ENCODE measurements around the gene SH2D5. TPM values are rescaled to one million over a fixed set of nuclear protein-coding genes. Genes with fewer than 3 reads are reported as not detected.

Gene SH2D5
- total RNA-seq, 1 donor from 2014 or later = 0.96 TPM

DNA sequence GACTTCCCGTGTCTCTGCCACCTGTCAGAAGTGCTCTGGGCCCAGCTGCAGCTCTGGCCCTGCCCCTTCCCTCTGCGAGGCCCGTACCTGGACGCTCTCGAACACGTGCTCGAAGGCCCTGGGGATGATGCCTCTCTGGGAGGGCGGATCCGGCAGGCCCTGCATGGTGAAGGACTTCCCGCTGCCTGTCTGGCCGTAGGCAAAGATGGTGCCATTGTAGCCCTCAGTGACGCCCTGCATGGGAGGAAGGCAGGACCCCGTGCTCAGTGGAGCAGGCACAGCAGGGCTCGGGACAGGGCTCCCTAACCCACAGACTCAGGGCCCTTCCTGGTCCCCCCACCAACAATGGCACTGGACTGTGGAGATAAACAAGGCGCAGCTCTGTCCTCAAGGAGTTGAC is 17.1 kb downstream of the SH2D5 start:
- DNase-seq (ENCODE audit: low spot score) = no peak

GRCh38 chr1:20713440-20713839 is 19.1 kb downstream of the SH2D5 start:
- no peak for DNase-seq (ENCODE audit: low spot score)

DNA sequence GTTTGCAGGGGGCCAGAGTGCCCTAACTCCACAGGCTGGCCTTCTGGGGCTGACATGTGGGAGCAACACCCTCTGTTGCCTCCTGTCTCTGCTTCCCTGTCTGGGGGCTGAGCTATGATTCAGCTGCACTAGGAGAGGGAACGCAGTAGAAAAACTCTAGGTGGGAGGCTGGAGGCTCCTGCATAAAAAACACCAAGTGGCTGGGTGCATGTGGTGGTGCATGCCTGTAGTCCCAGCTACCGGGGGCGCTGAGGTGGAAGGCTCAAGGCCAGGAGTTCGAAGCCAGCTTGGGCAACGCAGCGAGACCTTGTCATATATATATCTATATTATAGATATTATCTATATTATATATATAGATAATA is 20.3 kb downstream of the SH2D5 start:
- DNase-seq (ENCODE audit: low spot score) = no peak

- no peak for DNase-seq (ENCODE audit: low spot score)
Observed at GRCh38 chr1:20711285-20712214, 21.0 kb downstream of the SH2D5 start.

- DNase-seq (ENCODE audit: low spot score) = no peak
Observed at GRCh38 chr1:20710469-20711284, 21.8 kb downstream of the SH2D5 start.

- no peak for DNase-seq (ENCODE audit: low spot score)
Observed at GRCh38 chr1:20709868-20710267, 22.6 kb downstream of the SH2D5 start.

- DNase-seq (ENCODE audit: low spot score) = no peak
Observed at GRCh38 chr1:20708891-20709290, 23.6 kb downstream of the SH2D5 start.

- no peak for DNase-seq (ENCODE audit: low spot score)
Observed at GRCh38 chr1:20708057-20708456, 24.4 kb downstream of the SH2D5 start.

DNA sequence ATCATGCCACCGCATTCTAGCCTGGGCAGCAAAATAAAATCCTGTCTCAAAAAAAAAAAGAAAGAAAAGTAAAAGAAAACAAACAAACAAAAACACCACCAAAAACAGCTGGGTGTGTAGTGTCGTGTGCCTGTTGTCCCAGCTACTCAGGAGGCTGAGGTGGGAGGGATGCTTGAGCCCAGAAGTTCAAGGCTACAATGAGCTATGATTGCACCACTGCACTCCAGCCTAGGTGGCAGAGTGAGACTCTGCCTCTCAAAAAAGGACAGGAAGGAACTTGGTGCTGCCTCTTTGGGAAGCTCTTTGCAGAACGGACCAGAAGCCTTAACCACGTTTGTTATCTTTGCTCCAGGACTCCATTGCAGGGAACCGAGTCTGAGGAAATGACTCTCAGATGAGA is 25.7 kb downstream of the SH2D5 start:
- no peak for DNase-seq (ENCODE audit: low spot score)

GRCh38 chr1:20705203-20705755 is 27.2 kb downstream of the SH2D5 start:
- no peak for DNase-seq (ENCODE audit: low spot score)

DNA sequence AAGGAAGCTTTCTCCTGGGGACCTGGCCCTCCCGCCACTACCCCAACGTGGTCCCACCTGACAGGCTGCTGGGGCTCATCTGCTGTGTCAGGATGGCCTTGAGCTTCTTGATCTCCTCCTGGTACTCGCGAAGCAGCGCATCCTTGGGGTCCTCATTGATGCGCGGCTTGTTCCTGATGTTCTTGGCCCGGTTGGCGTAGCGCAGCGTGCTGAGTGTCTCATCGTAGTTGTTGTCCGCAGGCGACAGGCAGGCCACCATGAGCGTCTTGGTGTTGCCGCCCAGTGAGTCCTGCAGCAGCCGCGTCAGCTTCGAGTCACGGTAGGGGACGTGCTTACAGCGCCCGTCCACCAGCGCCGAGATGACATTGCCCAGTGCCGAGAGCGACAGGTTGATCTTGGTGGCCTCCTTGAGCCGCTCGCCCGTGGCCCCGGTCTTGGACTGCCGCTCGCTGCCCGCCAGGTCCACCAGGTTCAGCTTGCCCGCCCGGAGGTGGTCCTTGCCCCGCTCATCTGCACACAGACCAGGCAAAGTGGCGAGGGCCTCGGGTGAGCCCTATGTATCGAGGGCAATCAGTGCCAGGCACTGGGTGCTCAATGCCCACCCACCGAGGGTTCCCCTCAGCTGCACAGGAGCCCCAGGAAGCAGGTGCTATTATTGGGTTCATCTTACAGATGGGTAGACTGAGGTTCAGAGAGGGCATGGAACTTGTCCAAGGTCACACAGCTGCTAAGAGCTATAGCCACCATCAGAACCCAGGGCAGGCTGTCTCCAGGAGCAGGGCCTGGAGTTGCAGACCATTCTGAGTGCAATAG is 27.9 kb downstream of the SH2D5 start:
- DNase-seq (ENCODE audit: low spot score) = no peak

DNA sequence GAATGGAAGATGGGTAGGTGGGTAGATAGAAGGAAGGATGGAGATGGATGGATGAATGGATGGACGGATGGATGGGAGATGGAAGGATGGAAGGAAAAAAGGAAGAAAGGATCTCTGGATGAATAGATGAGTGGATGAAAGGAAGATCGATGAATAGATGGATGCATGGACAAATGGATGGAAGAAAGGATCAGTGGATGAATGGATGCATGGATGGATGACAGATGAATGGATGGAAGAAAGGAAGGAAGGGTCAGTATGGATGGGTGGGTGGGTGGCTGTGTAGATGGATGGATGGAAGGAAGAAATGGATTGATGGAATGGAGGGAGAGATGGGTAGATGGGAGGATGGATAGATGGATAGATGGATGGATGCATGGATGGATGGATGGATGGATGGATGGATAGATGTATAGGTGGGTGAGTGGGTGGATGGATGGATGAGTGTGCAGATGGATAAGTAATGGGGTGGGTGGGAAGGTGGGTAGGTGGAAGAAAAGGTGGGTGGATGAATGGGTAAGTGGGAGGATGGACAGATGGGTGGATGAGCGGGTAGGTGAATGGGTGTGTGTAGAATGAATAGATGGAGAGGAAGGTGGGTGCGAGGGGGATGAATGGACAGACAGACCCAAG is 29.3 kb downstream of the SH2D5 start:
- DNase-seq (ENCODE audit: low spot score) = no peak

GRCh38 chr1:20702416-20702815 is 30.1 kb downstream of the SH2D5 start:
- no peak for DNase-seq (ENCODE audit: low spot score)

- DNase-seq (ENCODE audit: low spot score) = no peak
Observed at GRCh38 chr1:20701847-20702246, 30.7 kb downstream of the SH2D5 start.

DNA sequence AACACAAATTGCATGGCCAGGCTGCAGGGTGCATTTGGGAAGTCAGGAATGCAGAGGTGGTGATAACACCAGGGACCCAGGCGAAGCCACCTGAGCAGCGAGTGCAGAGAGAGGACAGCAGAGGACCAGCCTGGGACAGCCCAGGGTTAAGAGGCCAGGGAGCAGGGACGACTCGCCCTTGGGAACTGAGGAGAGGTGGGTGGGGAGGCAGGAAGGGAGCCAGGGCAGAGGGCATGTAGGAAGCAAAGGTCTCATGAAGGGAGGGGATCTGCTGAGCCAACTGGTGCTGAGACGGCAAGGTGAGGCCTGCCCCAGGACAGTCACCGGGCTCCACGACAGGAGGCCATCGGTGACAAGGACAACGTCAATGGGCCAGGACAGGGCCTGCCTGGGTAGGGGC is 31.1 kb downstream of the SH2D5 start:
- DNase-seq (ENCODE audit: low spot score) = no peak

GRCh38 chr1:20700636-20701215 is 31.8 kb downstream of the SH2D5 start:
- no peak for DNase-seq (ENCODE audit: low spot score)

- peak; percentile 26 for DNase-seq (ENCODE audit: low spot score)
Observed at GRCh38 chr1:20699558-20699957, 32.9 kb downstream of the SH2D5 start.

GRCh38 chr1:20698195-20698910 is 34.1 kb downstream of the SH2D5 start:
- peak; percentile 22 for DNase-seq (ENCODE audit: low spot score)

DNA sequence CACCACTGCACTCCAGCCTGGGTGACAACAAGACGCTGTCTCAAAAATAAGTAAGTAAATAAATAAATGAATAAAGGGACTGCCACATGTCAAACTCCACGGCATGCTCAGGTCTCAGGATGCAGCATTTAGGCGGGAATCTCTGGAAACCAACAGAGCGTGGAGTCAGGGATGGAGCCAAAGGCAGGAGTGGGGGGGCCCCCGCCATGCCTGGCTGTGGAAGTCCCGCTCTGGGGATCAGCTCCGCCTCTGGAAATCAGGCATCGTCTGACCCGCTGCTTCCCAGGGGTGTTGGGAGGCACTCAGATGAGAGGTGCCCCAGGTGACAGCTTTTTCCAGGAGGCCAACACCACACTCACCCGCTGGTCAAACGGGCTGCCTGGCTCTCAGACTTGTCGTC is 34.9 kb downstream of the SH2D5 start:
- DNase-seq (ENCODE audit: low spot score) = no peak
